ENCODE data around the gene WNT3. TPM values are rescaled to one million over a fixed set of nuclear protein-coding genes. Genes with fewer than 3 reads are reported as not detected.
A peak's percentile ranks its signal among the peaks of the same experiment; 100 is the strongest.

WNT3 gene
- total RNA-seq, 4 donors from 2014 or later, result 0.27 to 0.48 TPM; not detected in 2

DNA sequence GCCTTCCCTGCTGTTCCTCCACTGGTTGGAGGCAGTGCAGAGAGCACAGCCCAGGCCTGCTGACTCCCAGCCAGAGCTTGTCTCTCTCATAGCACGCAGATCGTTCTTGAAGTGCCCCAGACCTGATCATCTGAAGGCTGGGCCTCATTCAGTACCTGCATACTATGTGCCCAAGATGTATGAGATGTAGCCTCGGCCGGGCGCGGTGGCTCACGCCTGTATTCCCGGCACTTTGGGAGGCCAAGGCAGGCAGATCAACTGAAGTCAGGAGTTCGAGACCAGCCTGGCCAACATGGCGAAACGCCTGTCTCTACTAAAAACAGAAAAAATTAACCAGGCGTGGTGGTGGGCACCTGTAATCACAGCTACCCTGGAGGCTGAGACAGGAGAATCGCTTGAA, 31.0 kb downstream of the WNT3 start:
- Histone ChIP-seq H3K27ac (no peak overlapping the region), H3K27me3 (peaks cover 17% of the 10 kb centered on the region), H3K9me3 (no peaks in the 10 kb centered on the region), H3K4me1 (peaks cover 0 to 4% (median 0%) of the 10 kb centered on the region in 4 donors), H3K36me3 (no peaks in the 10 kb centered on the region), H3K4me3 (no peak overlapping the region)
- 90 to 95% methylated on average over 4 to 13 of the region's 13 CpGs for WGBS, 2 donors (ENCODE audit: low coverage in 1 of 2)
- in situ Hi-C loops (cut with MboI; ENCODE audit: low pct_ligation_motif_present in 1 of 4, low pct_unique_long_range_greater_than_20kb in 1 of 4, low sequenced_read_pairs in 3 of 4) (no loop called here), intact Hi-C loops (cut with DNase I; ENCODE audit: low total_unique reads) (loop anchor here (10.0 kb wide), 1 partner anchor 287 kb away; no protein-coding TSS in a partner anchor)
- TF ChIP-seq, protein P1, sequence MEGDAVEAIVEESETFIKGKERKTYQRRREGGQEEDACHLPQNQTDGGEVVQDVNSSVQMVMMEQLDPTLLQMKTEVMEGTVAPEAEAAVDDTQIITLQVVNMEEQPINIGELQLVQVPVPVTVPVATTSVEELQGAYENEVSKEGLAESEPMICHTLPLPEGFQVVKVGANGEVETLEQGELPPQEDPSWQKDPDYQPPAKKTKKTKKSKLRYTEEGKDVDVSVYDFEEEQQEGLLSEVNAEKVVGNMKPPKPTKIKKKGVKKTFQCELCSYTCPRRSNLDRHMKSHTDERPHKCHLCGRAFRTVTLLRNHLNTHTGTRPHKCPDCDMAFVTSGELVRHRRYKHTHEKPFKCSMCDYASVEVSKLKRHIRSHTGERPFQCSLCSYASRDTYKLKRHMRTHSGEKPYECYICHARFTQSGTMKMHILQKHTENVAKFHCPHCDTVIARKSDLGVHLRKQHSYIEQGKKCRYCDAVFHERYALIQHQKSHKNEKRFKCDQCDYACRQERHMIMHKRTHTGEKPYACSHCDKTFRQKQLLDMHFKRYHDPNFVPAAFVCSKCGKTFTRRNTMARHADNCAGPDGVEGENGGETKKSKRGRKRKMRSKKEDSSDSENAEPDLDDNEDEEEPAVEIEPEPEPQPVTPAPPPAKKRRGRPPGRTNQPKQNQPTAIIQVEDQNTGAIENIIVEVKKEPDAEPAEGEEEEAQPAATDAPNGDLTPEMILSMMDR (IDR thresholded peaks at IDR 0.05), result no peak
- TF ChIP-seq POLR2A (IDR thresholded peaks at IDR 0.05) (no peak), EP300 (IDR thresholded peaks at IDR 0.05; ENCODE audit: low read depth) (no peak), POLR2AphosphoS5 (IDR thresholded peaks at IDR 0.05) (no peak)
- DNase-seq, result no peak

DNA sequence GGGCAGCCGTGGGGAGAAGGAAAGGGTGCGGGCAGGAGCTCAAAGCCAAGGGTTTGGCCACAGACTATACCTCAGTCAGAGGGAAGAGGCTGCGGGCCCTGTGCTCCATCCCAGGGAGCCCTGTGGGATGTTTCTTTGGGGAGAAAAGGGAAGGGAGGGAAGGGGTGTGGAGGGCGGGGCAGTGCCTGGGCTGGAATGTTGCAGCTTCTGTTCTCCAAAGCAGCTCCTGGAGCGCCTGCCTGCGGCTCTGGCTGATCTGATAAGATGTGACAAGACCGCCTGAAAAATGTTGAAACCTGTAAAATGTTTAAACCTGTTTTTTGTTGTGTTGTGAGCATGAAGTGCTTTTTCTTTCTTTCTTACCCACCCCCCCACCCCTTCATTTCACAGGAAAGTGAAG, 32.8 kb downstream of the WNT3 start:
- Histone ChIP-seq H3K4me1 (peaks cover 0 to 4% (median 0%) of the 10 kb centered on the region in 4 donors), H3K9me3 (no peaks in the 10 kb centered on the region), H3K27me3 (peaks cover 8% of the 10 kb centered on the region), H3K27ac (no peak overlapping the region), H3K4me3 (no peak overlapping the region), H3K36me3 (no peaks in the 10 kb centered on the region)
- no peak for DNase-seq
- WGBS, 2 donors (ENCODE audit: low coverage in 1 of 2), result 63% methylated on average over 7 of the region's 7 CpGs; no CpG with 5 or more reads in 1 of the 2 donors
- TF ChIP-seq EP300 (IDR thresholded peaks at IDR 0.05; ENCODE audit: low read depth) (no peak), POLR2AphosphoS5 (IDR thresholded peaks at IDR 0.05) (no peak), POLR2A (IDR thresholded peaks at IDR 0.05) (no peak)
- TF ChIP-seq, protein P1 (IDR thresholded peaks at IDR 0.05), result no peak
- intact Hi-C loops (cut with DNase I; ENCODE audit: low total_unique reads), result loop anchor here (10.0 kb wide), 1 partner anchor 289 kb away; no protein-coding TSS in a partner anchor
- in situ Hi-C loops (cut with MboI; ENCODE audit: low pct_ligation_motif_present in 1 of 4, low pct_unique_long_range_greater_than_20kb in 1 of 4, low sequenced_read_pairs in 3 of 4), result no loop called here

DNA sequence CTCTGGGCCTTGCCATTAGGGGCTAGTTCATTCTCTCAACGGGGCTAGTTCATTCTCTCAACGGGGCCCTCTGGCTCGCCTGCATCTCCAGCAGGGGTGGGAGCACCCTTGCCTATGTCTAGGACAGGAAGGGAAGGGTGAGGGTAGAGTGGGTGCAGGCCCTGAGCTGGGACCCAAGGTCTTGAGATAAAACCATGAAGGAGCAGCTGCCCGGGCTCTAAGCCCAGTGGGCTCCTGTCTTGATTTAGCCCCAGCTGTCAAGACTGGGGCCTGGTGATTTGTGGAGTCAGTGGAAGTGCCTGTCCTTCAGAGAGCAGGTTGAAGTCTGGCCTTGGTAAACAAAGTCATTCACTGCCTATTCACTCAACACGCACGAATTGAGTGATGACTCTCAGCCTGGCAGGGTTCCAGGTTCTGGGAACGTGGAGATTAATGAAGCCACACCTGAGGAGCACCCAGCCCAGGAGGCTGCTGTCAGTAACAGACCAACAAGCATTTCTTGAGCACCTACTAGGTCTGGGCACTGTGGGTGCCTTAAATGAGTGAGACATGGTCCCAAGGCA, 35.4 kb downstream of the WNT3 start:
- H3K27me3 ChIP-seq, result no peaks in the 10 kb centered on the region
- H3K27ac ChIP-seq, result no peak overlapping the region
- 54% methylated on average over 6 of the region's 7 CpGs; no CpG with 5 or more reads in 1 of the 2 donors for WGBS, 2 donors (ENCODE audit: low coverage in 1 of 2)
- peak; percentile 76 for DNase-seq
- TF ChIP-seq, protein P1 (IDR thresholded peaks at IDR 0.05), result no peak
- in situ Hi-C loops (cut with MboI; ENCODE audit: low pct_ligation_motif_present in 1 of 4, low pct_unique_long_range_greater_than_20kb in 1 of 4, low sequenced_read_pairs in 3 of 4), result no loop called here
- H3K9me3 ChIP-seq, result no peaks in the 10 kb centered on the region
- H3K36me3 ChIP-seq, result no peaks in the 10 kb centered on the region
- no peak overlapping the region for H3K4me3 ChIP-seq
- peaks cover 0 to 4% (median 0%) of the 10 kb centered on the region in 4 donors for H3K4me1 ChIP-seq
- intact Hi-C loops (cut with DNase I; ENCODE audit: low total_unique reads), result loop anchor here (10.0 kb wide), 1 partner anchor 292 kb away; no protein-coding TSS in a partner anchor

DNA sequence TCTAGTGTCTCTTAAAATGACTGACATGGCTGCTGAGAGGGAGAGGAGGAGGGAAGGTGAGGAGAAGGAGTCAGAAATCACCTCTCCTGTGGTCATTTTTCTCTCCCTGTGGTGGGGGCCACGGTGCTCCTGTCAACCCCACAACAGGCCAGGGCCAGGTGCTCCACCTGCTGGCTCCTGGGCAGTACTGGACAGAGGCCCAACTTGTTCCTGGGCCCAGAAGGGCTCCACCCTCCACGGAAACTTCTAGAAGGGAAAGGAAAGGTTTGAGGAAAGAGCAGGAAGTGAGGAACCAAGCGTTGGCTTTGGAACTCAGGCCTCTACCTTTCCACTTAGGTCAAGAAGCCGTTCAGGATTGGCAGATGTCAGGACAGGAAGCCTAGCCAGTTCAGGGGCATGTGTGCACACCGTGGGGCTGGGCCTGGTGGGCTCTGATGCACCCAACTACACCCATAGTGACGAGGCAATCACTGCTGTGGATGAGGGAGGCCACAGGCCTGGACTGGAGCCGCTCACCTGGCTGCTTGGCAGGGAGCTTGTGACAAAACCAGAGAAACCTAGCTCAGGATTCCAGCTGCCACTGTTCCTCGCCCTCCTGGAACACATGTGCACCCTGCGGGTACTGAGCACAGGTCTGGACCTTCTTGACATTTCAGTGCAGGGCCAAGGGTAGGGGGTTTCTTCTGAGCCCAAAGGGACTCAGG, 36.1 kb downstream of the WNT3 start:
- no peaks in the 10 kb centered on the region for H3K27me3 ChIP-seq
- in situ Hi-C loops (cut with MboI; ENCODE audit: low pct_ligation_motif_present in 1 of 4, low pct_unique_long_range_greater_than_20kb in 1 of 4, low sequenced_read_pairs in 3 of 4) (no loop called here), intact Hi-C loops (cut with DNase I; ENCODE audit: low total_unique reads) (loop anchor here (10.0 kb wide), 1 partner anchor 292 kb away; no protein-coding TSS in a partner anchor)
- no peaks in the 10 kb centered on the region for H3K36me3 ChIP-seq
- 40 to 72% methylated on average over 2 to 9 of the region's 9 CpGs for whole genome bisulfite sequencing, 2 donors (ENCODE audit: low coverage in 1 of 2)
- no peak overlapping the region for H3K27ac ChIP-seq
- DNase-seq, result peak; percentile 31
- peaks cover 0 to 4% (median 0%) of the 10 kb centered on the region in 4 donors for H3K4me1 ChIP-seq
- no peaks in the 10 kb centered on the region for H3K9me3 ChIP-seq
- TF ChIP-seq POLR2A (IDR thresholded peaks at IDR 0.05) (no peak), EP300 (IDR thresholded peaks at IDR 0.05; ENCODE audit: low read depth) (no peak), POLR2AphosphoS5 (IDR thresholded peaks at IDR 0.05) (no peak)
- TF ChIP-seq, protein P1 (IDR thresholded peaks at IDR 0.05), result peak; percentile 37 to 54 (median 48)
- no peak overlapping the region for H3K4me3 ChIP-seq

Data from transverse colon (tissue), 4 donors.